GM18873 (cell line): ENCODE measurements around the gene BMP6.
"Not testable (repeated sequence)": the region's sequence is repeated elsewhere in the genome, so short reads cannot be mapped to it uniquely, and the experiment has no call there.

Experiments used
- ATAC-seq: cut with Tn5 transposase; IDR thresholded peaks from one replicate; pipeline ENCODE4 v1.9.1; 2021; ENCODE audit warnings: mild to moderate bottlenecking, moderate library complexity, moderate number of reproducible peaks; ENCODE audit not compliant: unreplicated experiment, low FRiP score

The BMP6 gene

DNA sequence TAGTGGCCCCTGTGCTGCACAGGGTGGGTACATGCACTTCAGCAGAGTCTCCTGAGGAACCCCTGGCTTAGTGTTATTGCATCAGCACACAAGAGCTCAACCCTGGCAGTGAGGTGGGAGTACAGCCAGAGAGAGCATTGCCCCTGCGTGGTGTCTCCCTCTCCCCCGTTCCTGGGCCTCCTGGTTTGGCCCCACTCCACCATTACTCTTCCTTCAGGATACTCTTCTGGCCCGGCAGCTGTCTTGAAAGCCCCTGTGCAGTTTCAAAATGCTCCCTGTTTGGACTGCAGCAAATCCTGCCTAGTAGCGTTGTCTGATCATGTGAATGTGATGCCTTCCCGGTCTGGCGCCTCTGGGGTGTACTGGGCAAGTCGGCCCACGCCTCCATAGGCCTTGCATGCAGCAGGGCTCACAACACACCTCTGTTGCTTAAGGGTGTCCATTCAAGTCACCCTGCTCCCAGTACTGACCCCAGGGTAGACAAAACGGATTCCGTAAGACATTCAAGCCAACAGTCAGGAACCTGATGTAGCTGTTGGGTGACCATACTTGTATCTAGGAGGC is 152.6 kb downstream of the BMP6 start:
- ATAC-seq = no peak

DNA sequence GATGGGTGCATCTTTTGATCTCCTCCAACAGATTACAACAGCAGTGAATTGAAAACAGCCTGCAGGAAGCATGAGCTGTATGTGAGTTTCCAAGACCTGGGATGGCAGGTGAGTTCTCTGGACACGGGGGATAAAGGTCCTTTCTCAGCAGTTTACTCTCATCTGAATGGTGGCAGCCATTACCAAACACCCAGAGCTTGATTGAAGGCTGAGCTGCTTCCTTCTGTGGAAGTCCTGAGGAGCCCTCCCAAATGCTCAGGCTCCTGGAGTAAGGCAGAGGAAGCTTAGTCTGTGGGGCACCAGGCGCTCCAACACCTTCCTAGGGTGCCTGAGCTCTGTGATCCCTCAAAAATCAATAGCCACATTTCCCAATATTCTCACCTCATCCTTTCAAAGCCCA is 153.1 kb downstream of the BMP6 start:
- ATAC-seq = no peak

DNA sequence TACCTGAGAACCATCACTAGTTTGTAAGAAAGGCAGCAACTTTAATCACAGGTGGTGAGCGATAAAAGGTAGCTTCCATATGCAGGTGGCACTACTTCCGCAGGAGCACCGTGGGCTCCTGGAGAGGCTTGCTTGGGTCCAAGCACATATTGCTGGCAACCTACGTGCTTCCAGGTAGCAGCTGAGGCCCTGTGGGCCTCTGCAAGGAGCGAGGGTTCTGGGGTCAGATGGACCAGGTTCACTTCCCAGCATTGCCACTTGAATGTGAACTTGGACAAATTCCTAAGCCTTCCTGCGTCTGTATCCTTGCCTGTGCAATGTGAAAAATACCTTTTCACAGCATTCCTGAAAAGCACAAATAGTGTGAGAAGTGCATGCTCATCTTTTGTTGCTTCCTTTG is 153.7 kb downstream of the BMP6 start:
- no peak for ATAC-seq

DNA sequence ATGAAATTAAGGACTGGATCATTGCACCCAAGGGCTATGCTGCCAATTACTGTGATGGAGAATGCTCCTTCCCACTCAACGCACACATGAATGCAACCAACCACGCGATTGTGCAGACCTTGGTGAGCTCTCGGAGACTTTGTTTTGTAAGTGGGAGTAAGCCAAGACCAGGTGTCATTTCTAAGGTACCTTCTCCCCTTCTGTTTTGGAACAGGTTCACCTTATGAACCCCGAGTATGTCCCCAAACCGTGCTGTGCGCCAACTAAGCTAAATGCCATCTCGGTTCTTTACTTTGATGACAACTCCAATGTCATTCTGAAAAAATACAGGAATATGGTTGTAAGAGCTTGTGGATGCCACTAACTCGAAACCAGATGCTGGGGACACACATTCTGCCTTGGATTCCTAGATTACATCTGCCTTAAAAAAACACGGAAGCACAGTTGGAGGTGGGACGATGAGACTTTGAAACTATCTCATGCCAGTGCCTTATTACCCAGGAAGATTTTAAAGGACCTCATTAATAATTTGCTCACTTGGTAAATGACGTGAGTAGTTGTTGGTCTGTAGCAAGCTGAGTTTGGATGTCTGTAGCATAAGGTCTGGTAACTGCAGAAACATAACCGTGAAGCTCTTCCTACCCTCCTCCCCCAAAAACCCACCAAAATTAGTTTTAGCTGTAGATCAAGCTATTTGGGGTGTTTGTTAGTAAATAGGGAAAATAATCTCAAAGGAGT is 154.2 kb downstream of the BMP6 start:
- no peak for ATAC-seq

DNA sequence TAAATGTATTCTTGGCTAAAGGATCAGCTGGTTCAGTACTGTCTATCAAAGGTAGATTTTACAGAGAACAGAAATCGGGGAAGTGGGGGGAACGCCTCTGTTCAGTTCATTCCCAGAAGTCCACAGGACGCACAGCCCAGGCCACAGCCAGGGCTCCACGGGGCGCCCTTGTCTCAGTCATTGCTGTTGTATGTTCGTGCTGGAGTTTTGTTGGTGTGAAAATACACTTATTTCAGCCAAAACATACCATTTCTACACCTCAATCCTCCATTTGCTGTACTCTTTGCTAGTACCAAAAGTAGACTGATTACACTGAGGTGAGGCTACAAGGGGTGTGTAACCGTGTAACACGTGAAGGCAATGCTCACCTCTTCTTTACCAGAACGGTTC is 154.8 kb downstream of the BMP6 start:
- no peak for ATAC-seq

DNA sequence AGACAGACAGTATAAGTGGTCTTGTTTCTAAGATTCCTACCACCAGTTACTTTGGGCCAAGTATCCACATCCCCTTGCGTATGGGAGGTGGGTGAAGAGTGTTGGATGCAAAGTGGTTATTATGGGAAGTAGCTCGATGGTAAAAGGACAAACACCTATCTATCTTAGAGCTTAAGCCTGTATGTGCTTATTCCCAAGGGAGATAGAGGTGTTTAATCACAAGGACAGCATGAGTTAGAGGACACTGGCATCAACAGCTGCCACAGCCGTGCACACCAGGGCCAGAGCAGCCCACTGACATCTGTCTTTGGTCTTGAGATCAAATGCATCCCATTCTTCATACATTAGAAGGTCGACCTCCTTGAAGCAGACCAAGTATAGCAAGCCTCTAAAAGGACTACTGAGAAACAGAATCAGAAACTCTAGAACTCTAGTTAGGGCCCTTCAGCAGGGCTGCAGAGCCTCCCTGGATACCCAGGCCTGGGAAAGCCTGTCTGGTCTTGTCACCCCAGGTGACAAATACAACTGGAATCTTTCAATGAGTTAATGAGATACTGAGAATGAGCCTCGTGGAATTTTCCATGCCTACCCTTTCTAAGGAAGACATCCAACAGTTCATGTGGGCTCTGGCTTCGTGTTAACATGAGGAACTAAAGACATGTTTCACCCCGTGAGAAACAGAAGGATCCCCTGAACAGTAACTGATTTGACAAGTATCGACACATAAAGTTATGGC is 156.0 kb downstream of the BMP6 start:
- ATAC-seq = no peak

DNA sequence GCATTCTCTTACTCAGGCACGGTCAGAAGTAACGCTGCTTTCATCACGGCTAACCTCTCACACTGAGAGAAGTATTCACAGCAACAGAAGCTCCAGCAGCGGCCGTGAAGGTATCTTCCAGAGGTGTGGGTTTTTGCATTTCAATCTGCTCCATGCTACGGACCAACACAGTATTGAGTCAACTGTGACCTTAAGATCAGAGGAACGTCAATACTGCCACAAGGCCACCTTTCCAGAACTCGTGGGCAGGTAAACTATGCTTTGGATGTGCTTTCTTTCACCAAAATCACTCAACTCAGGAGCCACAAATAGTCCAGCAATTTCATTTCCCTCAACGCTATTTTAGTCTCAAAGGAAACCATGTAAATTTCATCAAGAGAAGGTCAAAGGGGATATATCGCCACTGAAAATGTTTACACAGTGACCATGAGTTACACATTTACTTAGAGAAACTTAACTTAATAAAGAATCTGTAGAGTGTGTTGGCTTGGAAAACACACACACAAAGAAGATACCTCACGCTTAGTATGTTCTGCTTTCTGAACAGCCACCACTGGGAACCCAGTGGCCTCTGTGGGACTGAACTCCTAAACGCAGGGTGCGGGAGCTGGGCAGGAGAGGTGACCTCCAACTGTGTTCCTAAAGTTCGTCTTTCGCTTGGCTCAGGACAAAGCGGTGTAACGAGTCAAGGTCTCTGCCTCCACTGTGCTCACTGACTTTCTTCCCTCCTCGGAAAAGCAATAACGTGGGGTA is 156.8 kb downstream of the BMP6 start:
- ATAC-seq = no peak

DNA sequence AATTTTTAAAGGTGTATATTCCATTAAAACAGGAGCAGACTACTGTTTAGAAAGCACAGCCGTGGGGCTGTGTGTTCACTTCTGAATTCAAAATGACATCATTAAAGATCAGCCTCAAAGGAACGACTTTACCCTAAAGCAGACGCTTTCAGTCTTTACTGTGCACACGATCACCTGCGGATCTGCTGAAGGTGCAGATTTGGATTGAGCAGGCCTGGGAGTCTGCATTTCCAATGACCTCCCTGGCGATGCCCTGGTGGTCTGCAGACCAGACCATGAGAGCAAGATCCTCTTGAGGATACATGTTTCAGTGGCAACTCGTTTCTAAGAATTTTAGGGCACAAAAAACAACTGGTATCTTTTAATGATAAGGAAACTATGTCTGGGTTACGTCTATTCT is 157.5 kb downstream of the BMP6 start:
- no peak for ATAC-seq

DNA sequence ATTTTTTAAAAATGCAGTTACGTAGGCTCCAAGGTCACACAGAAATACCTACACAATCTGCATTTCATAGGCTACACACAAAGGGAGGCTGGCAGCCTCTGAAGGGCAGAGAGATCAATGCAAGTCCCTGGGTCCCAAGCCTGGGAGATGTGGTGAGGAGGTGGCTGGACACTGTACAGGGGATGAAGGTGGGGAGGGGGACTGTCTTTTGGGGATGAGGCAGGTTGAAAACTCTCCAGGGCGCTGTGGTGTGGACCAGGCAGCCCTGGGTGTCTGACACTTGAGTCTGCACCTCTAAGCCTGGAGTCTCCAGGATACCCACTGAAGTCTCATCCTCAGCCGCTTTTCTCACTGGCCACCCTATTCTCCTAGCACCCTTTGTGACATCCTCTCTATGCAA is 160.2 kb downstream of the BMP6 start:
- no peak for ATAC-seq

DNA sequence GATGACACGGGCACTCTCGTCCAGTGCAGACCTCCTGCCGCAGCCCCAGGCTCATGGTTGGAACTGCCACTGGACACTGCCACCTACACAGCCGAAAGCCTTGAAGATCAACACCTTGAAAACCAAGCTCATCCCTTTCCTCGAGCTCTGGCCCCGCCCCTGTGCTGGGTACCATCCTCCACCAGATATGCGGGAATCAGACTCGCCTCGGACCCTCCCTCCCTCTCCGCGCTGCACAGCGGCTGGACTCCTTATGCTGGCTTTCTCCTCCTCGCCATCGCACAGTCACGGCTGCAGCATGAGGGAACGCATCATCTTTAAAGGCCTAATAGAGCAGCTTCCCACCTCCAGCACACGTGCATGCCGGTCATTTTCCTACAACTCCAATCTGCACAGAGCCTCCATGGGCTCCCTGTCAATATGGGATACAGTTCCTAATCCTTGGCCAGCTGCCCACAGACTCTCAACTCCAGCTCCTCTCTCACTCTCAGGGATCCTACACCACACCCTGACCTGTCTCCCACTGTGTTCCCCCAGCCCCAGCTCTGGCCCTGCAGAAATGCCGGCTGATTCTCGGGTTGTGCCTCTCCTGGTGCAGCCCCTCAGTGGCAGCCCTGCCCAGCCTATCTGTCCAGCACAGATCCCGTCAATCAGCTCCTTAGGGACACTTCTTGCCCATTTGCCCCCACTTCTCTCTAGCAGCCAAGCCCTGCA is 161.5 kb downstream of the BMP6 start:
- no peak for ATAC-seq

DNA sequence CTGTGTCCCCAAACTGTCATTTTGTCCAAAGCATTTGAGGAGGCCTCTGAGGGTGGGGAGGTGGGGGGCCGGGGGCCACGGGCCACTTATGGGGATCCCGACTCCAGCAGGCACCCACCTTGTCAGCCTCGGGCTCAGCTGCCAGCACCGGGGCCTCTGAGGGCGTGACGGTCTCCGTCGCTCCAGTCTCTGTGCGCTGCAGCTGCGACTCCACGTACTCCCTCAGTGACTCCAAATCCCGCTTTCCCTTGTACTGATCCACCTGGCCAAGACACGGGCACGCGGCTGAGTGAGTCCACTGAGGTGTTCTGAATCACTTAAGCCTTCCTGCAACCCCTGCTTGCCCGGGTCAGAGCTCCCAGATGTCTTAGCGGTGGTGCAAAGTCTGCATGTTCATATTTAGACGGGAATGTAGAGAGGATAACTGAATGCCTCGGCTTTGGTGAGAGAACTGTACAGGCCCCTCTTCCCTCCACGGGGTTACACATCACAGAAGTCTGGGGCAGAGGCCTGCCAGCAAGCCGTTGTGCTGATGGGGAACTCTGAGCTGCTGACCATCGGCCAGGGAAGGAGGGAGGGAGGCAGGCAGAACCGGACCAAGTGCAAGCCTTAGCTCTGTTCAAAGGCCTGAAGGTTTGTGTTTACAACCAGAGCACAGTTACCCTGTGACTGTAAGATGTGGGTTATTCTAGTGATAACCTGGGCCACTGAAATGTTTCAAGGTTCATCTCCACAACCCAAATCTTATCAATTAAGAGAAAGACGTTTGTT is 162.9 kb downstream of the BMP6 start:
- no peak for ATAC-seq

DNA sequence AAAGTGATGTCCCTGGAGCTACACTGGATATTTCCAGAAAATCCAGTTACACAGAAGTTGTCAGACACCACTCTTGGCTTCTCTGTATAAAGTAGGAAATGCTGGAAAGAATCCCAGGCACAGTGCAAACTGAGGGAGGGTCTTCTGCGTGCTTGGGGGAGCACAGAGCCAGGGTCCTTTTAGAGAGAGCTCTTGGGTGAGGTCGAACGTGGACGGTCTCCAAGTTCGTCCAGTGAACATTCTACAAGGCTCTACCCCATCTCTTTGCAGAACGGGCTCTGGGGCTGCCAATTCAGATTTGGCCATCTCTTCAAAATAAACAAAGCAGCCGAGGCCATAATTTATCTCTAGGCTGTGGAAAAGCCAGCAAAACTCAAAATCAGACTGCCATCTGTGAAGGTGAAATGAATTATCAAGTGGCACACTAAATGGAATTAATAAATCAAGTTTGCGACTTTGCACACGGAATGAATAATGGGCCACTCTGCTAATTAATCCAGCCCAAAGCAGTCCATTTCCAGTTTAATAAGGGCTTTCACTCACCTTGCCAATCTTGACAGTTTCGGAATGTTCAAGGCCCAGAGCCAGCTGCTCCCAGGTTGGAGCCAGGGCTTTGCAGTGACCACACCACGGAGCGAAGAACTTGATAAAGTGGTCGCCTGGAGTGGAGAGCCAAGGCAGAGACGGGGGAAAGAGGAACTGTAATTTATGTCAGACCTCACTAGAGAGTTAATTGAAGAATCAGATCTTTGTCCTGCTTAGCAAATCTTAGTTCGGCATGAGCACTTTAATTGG is 165.4 kb downstream of the BMP6 start:
- ATAC-seq = no peak

DNA sequence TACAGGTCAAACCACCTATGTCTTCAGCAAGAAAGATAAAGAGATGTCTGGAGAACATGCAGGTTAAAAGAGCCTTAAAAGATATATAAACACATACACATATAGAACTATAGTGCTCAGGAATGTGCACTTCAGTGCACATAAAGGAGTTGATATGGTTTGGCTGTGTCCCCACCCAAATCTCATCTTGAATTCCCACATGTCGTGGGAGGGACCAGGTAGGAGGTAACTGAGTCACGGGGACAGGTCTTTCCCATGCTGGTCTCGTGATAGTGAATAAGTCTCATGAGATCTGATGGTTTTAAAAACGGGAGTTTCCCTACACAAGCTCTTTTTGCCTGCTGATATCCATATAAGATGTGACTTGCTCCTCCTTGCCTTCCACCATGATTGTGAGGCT is 166.5 kb downstream of the BMP6 start:
- not testable (repeated sequence) for ATAC-seq

DNA sequence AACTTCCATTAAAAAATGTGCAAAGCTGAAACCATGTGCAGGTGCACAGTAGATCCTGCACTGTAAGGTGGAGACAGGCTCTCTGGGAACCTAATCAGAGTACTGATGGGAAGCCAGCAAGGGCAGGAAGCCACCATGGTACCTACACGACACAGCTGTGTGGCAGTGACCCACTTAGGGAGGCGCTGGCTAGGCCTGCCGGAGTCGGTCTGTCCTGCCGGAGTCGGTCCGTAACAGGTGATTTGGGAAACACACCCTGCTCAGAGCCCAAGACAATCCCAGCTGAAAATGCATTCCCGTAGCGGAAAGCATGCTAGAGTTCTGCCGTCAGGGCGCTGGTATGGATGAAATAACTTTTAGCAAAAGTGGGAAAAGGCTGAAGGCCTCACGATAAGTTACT is 167.4 kb downstream of the BMP6 start:
- no peak for ATAC-seq

DNA sequence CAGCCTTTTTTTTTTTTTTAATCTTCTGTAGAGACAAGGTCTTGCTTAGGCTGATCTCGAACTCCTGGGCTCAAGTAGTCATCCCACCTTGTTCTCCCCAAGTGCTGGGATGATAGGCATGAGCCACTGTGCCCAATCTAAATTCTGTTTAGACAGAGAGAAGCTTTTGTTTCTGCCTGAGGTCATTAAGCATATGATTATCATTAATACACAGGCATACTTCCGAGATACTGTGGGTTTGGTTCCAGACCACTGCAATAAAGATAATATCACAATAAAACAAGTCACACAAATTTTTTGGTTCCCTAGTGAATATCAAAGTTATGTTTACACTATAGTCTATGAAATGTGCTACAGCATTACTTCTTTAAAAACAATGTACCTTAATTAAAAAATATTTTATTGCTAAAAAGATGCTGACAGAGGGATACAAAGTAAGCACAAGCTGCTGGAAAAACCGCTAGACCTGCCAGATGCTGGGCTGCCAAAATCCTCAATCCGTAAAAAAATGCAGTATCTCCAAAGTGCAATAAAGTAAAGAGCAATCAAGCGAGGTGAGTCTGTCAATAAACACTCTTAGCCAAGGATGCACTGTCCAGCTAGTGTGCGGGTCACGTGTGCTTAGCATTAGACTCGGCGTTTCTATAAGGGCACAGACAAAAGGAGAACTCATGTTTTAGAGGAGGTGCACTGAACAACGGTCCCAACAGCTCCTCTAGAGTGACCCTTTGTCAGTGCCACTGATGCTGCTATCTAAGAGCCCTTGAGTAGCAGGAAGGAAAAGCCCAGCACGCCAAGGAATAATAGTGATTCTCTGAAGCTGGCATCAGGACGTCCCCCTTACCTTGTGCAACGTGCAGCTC is 168.6 kb downstream of the BMP6 start:
- no peak for ATAC-seq

DNA sequence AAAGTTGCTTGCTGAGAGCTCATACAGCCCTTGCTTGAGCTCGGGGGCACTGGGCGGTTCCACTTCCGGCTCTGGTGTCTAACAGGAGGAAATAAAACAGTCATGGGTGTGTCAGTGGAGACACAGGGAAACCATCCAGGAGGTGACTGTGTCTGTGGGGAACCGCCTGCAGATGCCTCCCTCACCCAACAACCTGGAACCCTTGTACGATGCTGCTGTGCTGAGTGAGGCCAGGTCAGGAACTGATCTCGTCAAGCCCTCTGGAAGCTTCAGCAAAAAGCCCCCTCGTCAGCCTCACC is 169.2 kb downstream of the BMP6 start:
- no peak for ATAC-seq

DNA sequence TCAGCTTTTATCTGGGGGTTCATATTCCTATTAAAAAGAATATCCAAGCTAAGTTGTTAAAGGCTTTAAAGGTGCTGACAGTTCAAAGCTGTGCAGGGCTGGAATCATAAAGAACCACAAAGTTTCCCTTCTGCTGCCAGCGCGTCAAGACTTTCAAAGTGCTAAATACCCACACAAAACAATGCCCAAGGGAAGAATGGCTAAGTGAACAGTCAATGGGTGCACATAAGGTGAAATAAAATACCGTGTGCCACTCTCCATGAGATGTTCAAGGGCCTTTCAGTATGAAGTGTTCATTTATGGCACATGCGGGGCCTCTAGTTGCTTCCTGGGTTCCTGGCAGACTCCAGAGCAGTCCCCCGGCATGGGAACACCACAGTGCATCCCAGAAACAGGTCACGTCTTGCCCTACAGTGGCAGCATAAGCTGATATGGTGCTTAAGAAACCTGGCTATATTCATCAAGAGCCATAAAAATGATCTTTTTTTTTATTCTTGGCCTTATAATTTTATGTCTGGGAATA is 170.6 kb downstream of the BMP6 start:
- ATAC-seq = no peak
